HL-60 (cell line): ENCODE data around the gene ST3GAL4.
A peak's percentile ranks its signal among the peaks of the same experiment; 100 is the strongest.

Experiments used
- GABPA ChIP-seq: IDR thresholded peaks from 2 replicates; pipeline ENCODE4 v1.6.1; 2012; ENCODE audit warnings: low read depth
- POLR2AphosphoS5 ChIP-seq: IDR thresholded peaks from 2 replicates; pipeline ENCODE4 v1.6.1; 2012; ENCODE audit warnings: low read depth
- TF ChIP-seq, protein P1 (sequence below): IDR thresholded peaks from one replicate; pipeline ENCODE4 v1.5.1; 2011; ENCODE audit warnings: low read length, control low read depth, inconsistent platforms; ENCODE audit not compliant: insufficient read depth

- TF ChIP-seq, protein P1, sequence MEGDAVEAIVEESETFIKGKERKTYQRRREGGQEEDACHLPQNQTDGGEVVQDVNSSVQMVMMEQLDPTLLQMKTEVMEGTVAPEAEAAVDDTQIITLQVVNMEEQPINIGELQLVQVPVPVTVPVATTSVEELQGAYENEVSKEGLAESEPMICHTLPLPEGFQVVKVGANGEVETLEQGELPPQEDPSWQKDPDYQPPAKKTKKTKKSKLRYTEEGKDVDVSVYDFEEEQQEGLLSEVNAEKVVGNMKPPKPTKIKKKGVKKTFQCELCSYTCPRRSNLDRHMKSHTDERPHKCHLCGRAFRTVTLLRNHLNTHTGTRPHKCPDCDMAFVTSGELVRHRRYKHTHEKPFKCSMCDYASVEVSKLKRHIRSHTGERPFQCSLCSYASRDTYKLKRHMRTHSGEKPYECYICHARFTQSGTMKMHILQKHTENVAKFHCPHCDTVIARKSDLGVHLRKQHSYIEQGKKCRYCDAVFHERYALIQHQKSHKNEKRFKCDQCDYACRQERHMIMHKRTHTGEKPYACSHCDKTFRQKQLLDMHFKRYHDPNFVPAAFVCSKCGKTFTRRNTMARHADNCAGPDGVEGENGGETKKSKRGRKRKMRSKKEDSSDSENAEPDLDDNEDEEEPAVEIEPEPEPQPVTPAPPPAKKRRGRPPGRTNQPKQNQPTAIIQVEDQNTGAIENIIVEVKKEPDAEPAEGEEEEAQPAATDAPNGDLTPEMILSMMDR = no peak
- TF ChIP-seq POLR2AphosphoS5 (peak; percentile 81), GABPA (no peak)
These were observed 37.1 kb downstream of the ST3GAL4 start for GRCh38 chr11:126392633-126393013.
